Suprapubic skin (tissue), 4 donors: ENCODE results near the gene ACP3. TPM values are rescaled to one million over a fixed set of nuclear protein-coding genes. Genes with fewer than 3 reads are reported as not detected.
"Not testable (repeated sequence)": the region's sequence is repeated elsewhere in the genome, so short reads cannot be mapped to it uniquely, and the experiment has no call there.

Experiments used
- DNase-seq, 2 donors: peaks; one replicate each; pipeline ENCODE4 v3.0.0-alpha.2; 2019; ENCODE audit warnings: low spot score in 2 of 2
- H3K27ac ChIP-seq: fragments of 200-600 bp; sonication (generic); one replicate; pipeline ENCODE4 v1.5.1; 2019
- H3K27me3 ChIP-seq: fragments of 200-600 bp; sonication (generic); one replicate; pipeline ENCODE4 v1.5.1; 2019
- H3K36me3 ChIP-seq: fragments of 200-600 bp; sonication (generic); one replicate; pipeline ENCODE4 v1.5.1; 2019
- H3K4me1 ChIP-seq: fragments of 200-600 bp; sonication (generic); one replicate; pipeline ENCODE4 v1.5.1; 2019
- H3K4me3 ChIP-seq: fragments of 200-600 bp; sonication (generic); one replicate; pipeline ENCODE4 v1.5.1; 2019; ENCODE audit warnings: mild to moderate bottlenecking
- H3K9me3 ChIP-seq: fragments of 200-600 bp; sonication (generic); one replicate; pipeline ENCODE4 v1.5.1; 2019
- CTCF ChIP-seq, 2 donors: fragments of 200-600 bp in 1 of 2; fragments of 450-650 bp in 1 of 2; sonication (generic) in 1 of 2; IDR thresholded peaks; one replicate each; pipeline ENCODE4 v1.5.1; 2016 to 2019; ENCODE audit warnings: antibody characterized with exemption in 2 of 2, mild to moderate bottlenecking in 1 of 2, moderate library complexity in 1 of 2
- EP300 ChIP-seq: sonication (generic); formaldehyde crosslinking; IDR thresholded peaks from one replicate; pipeline ENCODE4 v1.6.1; 2017; ENCODE audit warnings: antibody characterized with exemption
- POLR2A ChIP-seq, 2 donors: fragments of 450-650 bp; IDR thresholded peaks; one replicate each; pipeline ENCODE4 v1.6.1; 2017; ENCODE audit warnings: antibody characterized with exemption in 2 of 2, mild to moderate bottlenecking in 2 of 2, moderate library complexity in 2 of 2
- POLR2AphosphoS5 ChIP-seq, 3 donors: sonication (generic); formaldehyde crosslinking; IDR thresholded peaks; one replicate each; pipeline ENCODE4 v1.6.1; 2017; ENCODE audit warnings: antibody characterized with exemption in 3 of 3
- WGBS: methylation state at CpG from one replicate; pipeline ENCODE4 v1.1.5; 2018; 5-methylcytosine and 5-hydroxymethylcytosine counted together
- total RNA-seq, 4 donors: library from RNA; depleted of rRNA; stranded (reverse); fragments of >200 nt; gene quantifications; one replicate each; pipeline ENCODE4 v1.1.0, GENCODE V29; 2016

ACP3 gene
- total RNA-seq, 4 donors from 2014 or later, result 38.2 to 71.7 (median 60.1) TPM

GRCh38 chr3:132381348-132381944, 64.2 kb downstream of the ACP3 start:
- no peak overlapping the region for H3K27ac ChIP-seq

DNA sequence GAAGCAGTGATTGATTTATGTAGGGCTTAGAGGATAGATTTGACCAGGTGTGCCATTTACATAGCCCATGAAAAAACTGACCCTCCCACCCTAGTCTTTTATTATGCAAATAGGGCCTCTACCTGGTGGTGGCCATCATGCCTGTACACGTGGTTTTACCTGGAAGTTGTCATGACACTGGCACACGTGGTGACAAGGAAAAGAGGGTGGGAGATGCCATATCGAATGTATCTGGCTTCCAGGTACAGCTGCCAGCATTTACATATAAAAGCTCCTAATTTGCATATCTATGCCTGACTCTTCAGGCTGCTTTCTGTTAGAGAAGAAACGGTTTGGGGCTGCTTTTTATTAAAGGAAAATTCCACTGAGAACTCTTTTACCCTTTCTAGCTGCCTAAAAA, 65.1 kb downstream of the ACP3 start:
- Histone ChIP-seq H3K27me3 (peaks cover 2% of the 10 kb centered on the region), H3K4me3 (no peak overlapping the region), H3K36me3 (no peaks in the 10 kb centered on the region), H3K27ac (no peak overlapping the region), H3K4me1 (no peaks in the 10 kb centered on the region), H3K9me3 (no peaks in the 10 kb centered on the region)
- TF ChIP-seq POLR2A (IDR thresholded peaks at IDR 0.05) (no peak), EP300 (no peak), CTCF (IDR thresholded peaks at IDR 0.05) (no peak), POLR2AphosphoS5 (IDR thresholded peaks at IDR 0.05) (no peak)
- 29% methylated on average over 4 of the region's 4 CpGs for WGBS
- no peak for DNase-seq

More at GRCh38 chr3:132381348-132381944, 64.2 kb downstream of the ACP3 start:
- Histone ChIP-seq H3K9me3 (no peaks in the 10 kb centered on the region), H3K27me3 (peaks cover 2% of the 10 kb centered on the region), H3K4me1 (no peaks in the 10 kb centered on the region), H3K36me3 (no peaks in the 10 kb centered on the region), H3K4me3 (no peak overlapping the region)
- DNase-seq, result no peak
- WGBS, result 80% methylated on average over 14 of the region's 14 CpGs
- TF ChIP-seq POLR2A (IDR thresholded peaks at IDR 0.05) (no peak), CTCF (IDR thresholded peaks at IDR 0.05) (no peak), EP300 (no peak)

DNA sequence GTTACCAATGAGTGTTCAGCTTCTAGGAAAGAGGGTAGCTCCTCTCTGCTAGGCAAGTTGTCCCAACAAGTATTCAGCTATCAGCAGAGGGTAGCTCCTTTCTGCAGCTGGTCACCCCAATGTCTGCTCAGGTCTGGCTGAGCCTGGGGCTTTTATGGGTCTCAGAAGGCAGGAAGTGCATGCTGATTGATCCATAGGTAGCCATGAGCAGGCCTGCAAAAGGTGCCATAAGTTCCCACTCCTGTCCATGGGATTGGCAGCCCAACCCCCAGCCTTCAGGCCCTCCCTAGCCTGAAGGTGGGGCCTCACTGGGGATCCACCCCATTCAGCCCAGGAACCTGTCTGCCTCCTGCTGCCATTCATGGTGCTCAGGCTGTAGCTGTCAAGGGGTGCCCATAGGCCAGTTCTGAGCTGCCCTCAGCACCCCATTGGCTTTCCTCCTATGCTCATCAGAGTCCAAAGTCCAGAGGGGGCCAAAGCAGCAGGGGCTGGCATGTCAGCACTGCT, 65.5 kb downstream of the ACP3 start:
- no peaks in the 10 kb centered on the region for H3K36me3 ChIP-seq
- TF ChIP-seq CTCF (IDR thresholded peaks at IDR 0.05) (no peak), POLR2AphosphoS5 (IDR thresholded peaks at IDR 0.05) (no peak), EP300 (no peak), POLR2A (IDR thresholded peaks at IDR 0.05) (no peak)

DNA sequence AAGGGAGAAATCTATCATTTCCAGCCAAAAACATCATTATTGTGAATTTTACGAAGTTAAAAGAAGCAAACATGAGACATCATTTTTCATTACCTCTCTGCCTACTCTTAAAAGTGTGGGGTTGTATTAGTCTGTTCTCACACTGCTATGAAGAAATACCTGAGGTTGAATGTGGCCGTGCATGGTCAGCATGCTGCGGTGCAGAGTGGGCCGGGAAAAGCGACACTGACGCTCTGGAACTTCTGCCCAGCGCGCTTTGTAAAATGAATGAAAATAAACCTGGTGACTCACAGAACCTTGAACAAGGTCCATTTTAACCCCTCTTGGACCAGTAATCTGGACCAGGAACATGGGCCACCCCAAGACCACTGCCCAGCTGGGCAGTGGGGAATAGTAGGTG, 69.1 kb downstream of the ACP3 start:
- no peak for DNase-seq
- TF ChIP-seq POLR2AphosphoS5 (IDR thresholded peaks at IDR 0.05) (no peak), POLR2A (IDR thresholded peaks at IDR 0.05) (no peak), CTCF (IDR thresholded peaks at IDR 0.05) (no peak), EP300 (no peak)
- Histone ChIP-seq H3K27ac (no peak overlapping the region), H3K27me3 (no peaks in the 10 kb centered on the region), H3K36me3 (no peaks in the 10 kb centered on the region), H3K4me1 (no peaks in the 10 kb centered on the region), H3K4me3 (no peak overlapping the region), H3K9me3 (no peaks in the 10 kb centered on the region)
- 91% methylated on average over 8 of the region's 8 CpGs for WGBS

More for the DNA sequence above, 65.5 kb downstream of the ACP3 start:
- Histone ChIP-seq H3K9me3 (no peaks in the 10 kb centered on the region), H3K4me1 (no peaks in the 10 kb centered on the region), H3K27me3 (no peaks in the 10 kb centered on the region), H3K27ac (no peak overlapping the region), H3K4me3 (no peak overlapping the region)
- DNase-seq, result no peak

- not testable (repeated sequence) for H3K4me1 ChIP-seq, DNase-seq, H3K36me3 ChIP-seq, H3K27me3 ChIP-seq, H3K9me3 ChIP-seq, H3K27ac ChIP-seq, H3K4me3 ChIP-seq
- 75% methylated on average over 1 of the region's 1 CpG for WGBS
These were observed 75.5 kb downstream of the ACP3 start for GRCh38 chr3:132392675-132393074.

DNA sequence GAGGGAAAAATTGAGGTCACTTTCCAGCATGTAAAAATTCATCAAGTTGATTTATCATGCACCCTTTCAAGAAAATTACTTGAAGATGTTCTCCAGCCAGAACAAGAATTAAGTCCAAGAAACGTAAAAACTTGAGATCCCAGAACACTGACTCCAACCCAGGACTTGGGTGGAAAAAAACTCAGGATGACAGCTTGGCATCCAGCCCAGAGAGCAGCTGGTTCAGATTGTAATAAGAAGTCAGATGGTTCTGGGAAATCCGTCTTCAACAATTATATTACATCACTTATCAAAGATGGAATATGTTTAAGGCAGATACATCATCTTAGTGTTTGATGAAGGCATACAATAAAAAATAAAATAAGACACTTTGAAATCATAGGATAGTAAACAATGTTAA, 77.1 kb downstream of the ACP3 start:
- Histone ChIP-seq H3K27me3 (no peaks in the 10 kb centered on the region), H3K4me1 (no peaks in the 10 kb centered on the region), H3K36me3 (no peaks in the 10 kb centered on the region), H3K9me3 (no peaks in the 10 kb centered on the region), H3K4me3 (no peak overlapping the region), H3K27ac (no peak overlapping the region)
- 20% methylated on average over 2 of the region's 2 CpGs for WGBS
- TF ChIP-seq POLR2A (IDR thresholded peaks at IDR 0.05) (no peak), EP300 (no peak), CTCF (IDR thresholded peaks at IDR 0.05) (no peak), POLR2AphosphoS5 (IDR thresholded peaks at IDR 0.05) (no peak)
- no peak for DNase-seq
